Non-pigmented ciliary epithelial cell (primary cell): ENCODE measurements around the gene ABCC6.
"Not testable (repeated sequence)": the region's sequence is repeated elsewhere in the genome, so short reads cannot be mapped to it uniquely, and the experiment has no call there.

Experiments
- DNase-seq: peaks from one replicate; pipeline ENCODE4 v3.0.0-alpha.2; 2010; ENCODE audit warnings: low read depth

The ABCC6 gene

GRCh38 chr16:16223662-16224241, 458 bp upstream of the ABCC6 start:
- DNase-seq: not testable (repeated sequence)

GRCh38 chr16:16221382-16221781, 1.9 kb downstream of the ABCC6 start:
- not testable (repeated sequence) for DNase-seq

GRCh38 chr16:16220449-16220848, 2.8 kb downstream of the ABCC6 start:
- not testable (repeated sequence) for DNase-seq

- not testable (repeated sequence) for DNase-seq
Observed at GRCh38 chr16:16218787-16219186, 4.5 kb downstream of the ABCC6 start.

- not testable (repeated sequence) for DNase-seq
Observed at GRCh38 chr16:16218349-16218748, 4.9 kb downstream of the ABCC6 start.

- not testable (repeated sequence) for DNase-seq
Observed at GRCh38 chr16:16213863-16214293, 9.4 kb downstream of the ABCC6 start.

- DNase-seq: not testable (repeated sequence)
Observed at GRCh38 chr16:16211404-16211803, 11.9 kb downstream of the ABCC6 start.

- not testable (repeated sequence) for DNase-seq
Observed at GRCh38 chr16:16208461-16208860, 14.8 kb downstream of the ABCC6 start.

GRCh38 chr16:16207787-16208334, 15.4 kb downstream of the ABCC6 start:
- DNase-seq: not testable (repeated sequence)

- DNase-seq: not testable (repeated sequence)
Observed at GRCh38 chr16:16207097-16207786, 16.1 kb downstream of the ABCC6 start.

GRCh38 chr16:16205864-16206263, 17.4 kb downstream of the ABCC6 start:
- DNase-seq: not testable (repeated sequence)

- DNase-seq: not testable (repeated sequence)
Observed at GRCh38 chr16:16204552-16204951, 18.7 kb downstream of the ABCC6 start.

- DNase-seq: not testable (repeated sequence)
Observed at GRCh38 chr16:16203494-16203893, 19.8 kb downstream of the ABCC6 start.

GRCh38 chr16:16202400-16203143, 20.7 kb downstream of the ABCC6 start:
- DNase-seq: peak; percentile 10

GRCh38 chr16:16201880-16202279, 21.4 kb downstream of the ABCC6 start:
- not testable (repeated sequence) for DNase-seq

GRCh38 chr16:16200391-16200790, 22.9 kb downstream of the ABCC6 start:
- DNase-seq: not testable (repeated sequence)

GRCh38 chr16:16199428-16199827, 23.9 kb downstream of the ABCC6 start:
- peak; percentile 11 for DNase-seq

- no peak for DNase-seq
Observed at GRCh38 chr16:16197966-16198365, 25.3 kb downstream of the ABCC6 start.

- DNase-seq: no peak
Observed at GRCh38 chr16:16197331-16197730, 26.0 kb downstream of the ABCC6 start.

- no peak for DNase-seq
Observed at GRCh38 chr16:16196099-16196498, 27.2 kb downstream of the ABCC6 start.

GRCh38 chr16:16191493-16192167, 31.7 kb downstream of the ABCC6 start:
- no peak for DNase-seq

GRCh38 chr16:16190966-16191365, 32.3 kb downstream of the ABCC6 start:
- not testable (repeated sequence) for DNase-seq
